Kidney (tissue), 14 donors: Measurements from ENCODE around the gene TBX1. TPM values are rescaled to one million over a fixed set of nuclear protein-coding genes. Genes with fewer than 3 reads are reported as not detected.

Experiments
- DNase-seq, 5 donors: peaks; one replicate each; pipeline ENCODE4 v3.0.0-alpha.2; 2013 to 2020
- FAIRE-seq: peaks from 2 replicates; lab custom pipeline; 2012; peaks lifted over from hg19 to GRCh38; lab: Jason Lieb, UNC
- H3K27ac ChIP-seq, 2 donors: one replicate each; pipeline ENCODE4 v1.7.0; 2013; ENCODE audit warnings: low read depth in 2 of 2, low read length in 2 of 2, inconsistent platforms in 1 of 2
- H3K27me3 ChIP-seq: one replicate; pipeline ENCODE4 v1.7.1; 2013; ENCODE audit warnings: low read length, inconsistent platforms; ENCODE audit not compliant: control insufficient read depth, insufficient read depth
- H3K36me3 ChIP-seq, 3 donors: one replicate each; pipeline versions ENCODE4 v1.7.0 to v1.7.1; 2013; ENCODE audit warnings: low read length in 3 of 3, control low read depth in 1 of 3, inconsistent platforms in 1 of 3; ENCODE audit not compliant: insufficient read depth in 3 of 3, control insufficient read depth in 2 of 3
- H3K4me1 ChIP-seq, 3 donors: one replicate each; pipeline versions ENCODE4 v1.7.0 to v1.7.1; 2013; ENCODE audit warnings: low read length in 3 of 3, inconsistent platforms in 1 of 3, low read depth in 1 of 3; ENCODE audit not compliant: control insufficient read depth in 2 of 3, insufficient read depth in 2 of 3
- H3K4me3 ChIP-seq, 3 donors: one replicate each; pipeline versions ENCODE4 v1.7.0 to v1.8.1; 2013; ENCODE audit warnings: low read length in 3 of 3, control low read depth in 1 of 3, inconsistent platforms in 1 of 3
- H3K9ac ChIP-seq, 3 donors: one replicate each; pipeline versions ENCODE4 v1.7.0 to v1.7.1; 2013; ENCODE audit warnings: low read length in 3 of 3, control low read depth in 1 of 3, inconsistent platforms in 1 of 3
- H3K9me3 ChIP-seq, 3 donors: one replicate each; pipeline versions ENCODE4 v1.7.0 to v1.7.1; 2013; ENCODE audit warnings: low read length in 3 of 3, control low read depth in 1 of 3, inconsistent platforms in 1 of 3; ENCODE audit not compliant: control insufficient read depth in 2 of 3, insufficient read depth in 1 of 3
- intact Hi-C: fragments of 100-400 bp; cut with DNase I; formaldehyde crosslinking; loops from one replicate; pipeline ENCODE4 v1.11.1; 2022
- polyA plus RNA-seq: library from polyadenylated mRNA; stranded (reverse); fragments of 350-450 nt; fragmentation: Illumina TruSeq; extraction: RNeasy Lipid Tissue Mini Kit (QIAGEN cat#74804); gene quantifications from one replicate; pipeline ENCODE4 v1.2.3, GENCODE V29; 2014; ENCODE audit warnings: low read depth, low replicate concordance; ENCODE audit not compliant: insufficient read depth
- total RNA-seq: library from RNA; stranded (reverse); fragmentation: NEBNext Ultra II Directional; extraction: Animal tissue kit (Norgen Biotek cat#: 25700); gene quantifications from one replicate; pipeline ENCODE4 v1.2.1, GENCODE V29; 2021
- TF ChIP-seq, protein P1 (sequence below): IDR thresholded peaks from 3 replicates; pipeline ENCODE4 v1.5.1; 2012; ENCODE audit warnings: mild to moderate bottlenecking, moderate library complexity, borderline replicate concordance; ENCODE audit not compliant: insufficient read depth; ENCODE audit errors: extremely low read depth
- donor health status: control.
- donor health status: control.
- donor health status: control.
- donor health status: control.
- donor health status: control.
- donor health status: DM: yes; HTN: yes; CAD: no.
- donor health status: Normal renal cell carcinoma (clear cell type).

TBX1 gene
- total and polyA plus RNA-seq, 2 donors from 2014 or later, result 0.45 to 5.5 TPM

DNA sequence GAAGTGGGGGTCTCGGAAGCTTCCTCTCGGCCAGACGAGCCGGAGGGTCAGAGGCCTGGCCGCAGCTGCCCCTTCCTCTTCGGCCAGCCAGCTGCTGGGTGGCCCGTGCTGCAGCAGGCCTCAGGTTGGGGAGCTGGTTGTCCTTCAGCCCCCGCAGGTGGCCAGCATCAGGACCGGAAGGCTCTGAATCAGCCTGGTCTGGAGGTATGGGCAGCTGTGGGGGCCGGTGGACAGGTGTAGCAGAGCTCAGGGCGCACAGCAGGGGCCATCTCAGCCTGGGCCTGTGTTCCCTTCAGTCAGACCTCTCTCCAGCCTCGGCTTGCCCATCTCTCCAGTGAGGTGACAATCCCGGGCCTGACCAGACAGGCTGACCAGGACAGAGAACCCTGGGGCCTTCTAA is 13.9 kb upstream of the TBX1 start:
- H3K9me3 ChIP-seq, result no peaks in the 10 kb centered on the region
- H3K27me3 ChIP-seq, result peaks cover 4% of the 10 kb centered on the region
- FAIRE-seq, result no peak
- no peaks in the 10 kb centered on the region for H3K4me1 ChIP-seq
- H3K36me3 ChIP-seq, result no peaks in the 10 kb centered on the region
- no peak for DNase-seq
- H3K4me3 ChIP-seq, result no peak overlapping the region
- H3K27ac ChIP-seq, result no peak overlapping the region
- intact Hi-C loops, result no loop called here
- TF ChIP-seq, protein P1, sequence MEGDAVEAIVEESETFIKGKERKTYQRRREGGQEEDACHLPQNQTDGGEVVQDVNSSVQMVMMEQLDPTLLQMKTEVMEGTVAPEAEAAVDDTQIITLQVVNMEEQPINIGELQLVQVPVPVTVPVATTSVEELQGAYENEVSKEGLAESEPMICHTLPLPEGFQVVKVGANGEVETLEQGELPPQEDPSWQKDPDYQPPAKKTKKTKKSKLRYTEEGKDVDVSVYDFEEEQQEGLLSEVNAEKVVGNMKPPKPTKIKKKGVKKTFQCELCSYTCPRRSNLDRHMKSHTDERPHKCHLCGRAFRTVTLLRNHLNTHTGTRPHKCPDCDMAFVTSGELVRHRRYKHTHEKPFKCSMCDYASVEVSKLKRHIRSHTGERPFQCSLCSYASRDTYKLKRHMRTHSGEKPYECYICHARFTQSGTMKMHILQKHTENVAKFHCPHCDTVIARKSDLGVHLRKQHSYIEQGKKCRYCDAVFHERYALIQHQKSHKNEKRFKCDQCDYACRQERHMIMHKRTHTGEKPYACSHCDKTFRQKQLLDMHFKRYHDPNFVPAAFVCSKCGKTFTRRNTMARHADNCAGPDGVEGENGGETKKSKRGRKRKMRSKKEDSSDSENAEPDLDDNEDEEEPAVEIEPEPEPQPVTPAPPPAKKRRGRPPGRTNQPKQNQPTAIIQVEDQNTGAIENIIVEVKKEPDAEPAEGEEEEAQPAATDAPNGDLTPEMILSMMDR, result no peak
- H3K9ac ChIP-seq, result no peak overlapping the region

DNA sequence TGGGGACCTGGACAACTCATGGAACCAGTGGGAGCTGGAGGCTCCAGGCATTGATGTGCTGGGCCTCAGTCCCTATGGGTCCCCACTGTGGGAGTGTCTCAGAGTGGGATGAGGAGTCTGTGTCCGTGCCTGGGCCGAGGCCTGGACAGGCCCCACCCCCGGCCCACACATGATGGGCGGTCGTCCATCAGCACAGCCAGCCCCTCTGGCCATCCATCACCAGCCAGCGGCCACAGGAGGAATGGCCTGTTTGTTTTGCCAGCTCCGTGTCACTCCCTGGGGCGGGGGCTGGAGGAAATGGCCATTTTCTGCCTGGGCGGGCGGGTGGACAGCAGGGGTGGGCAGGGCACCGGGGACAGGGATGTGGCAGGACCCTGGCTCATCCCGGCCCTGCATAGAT is 13.0 kb upstream of the TBX1 start:
- Histone ChIP-seq H3K27me3 (peaks cover 4% of the 10 kb centered on the region), H3K9ac (no peak overlapping the region), H3K9me3 (no peaks in the 10 kb centered on the region), H3K4me1 (no peaks in the 10 kb centered on the region), H3K36me3 (no peaks in the 10 kb centered on the region), H3K27ac (no peak overlapping the region), H3K4me3 (no peak overlapping the region)
- DNase-seq (no peak), FAIRE-seq (no peak)
- TF ChIP-seq, protein P1, result no peak
- intact Hi-C loops, result no loop called here

DNA sequence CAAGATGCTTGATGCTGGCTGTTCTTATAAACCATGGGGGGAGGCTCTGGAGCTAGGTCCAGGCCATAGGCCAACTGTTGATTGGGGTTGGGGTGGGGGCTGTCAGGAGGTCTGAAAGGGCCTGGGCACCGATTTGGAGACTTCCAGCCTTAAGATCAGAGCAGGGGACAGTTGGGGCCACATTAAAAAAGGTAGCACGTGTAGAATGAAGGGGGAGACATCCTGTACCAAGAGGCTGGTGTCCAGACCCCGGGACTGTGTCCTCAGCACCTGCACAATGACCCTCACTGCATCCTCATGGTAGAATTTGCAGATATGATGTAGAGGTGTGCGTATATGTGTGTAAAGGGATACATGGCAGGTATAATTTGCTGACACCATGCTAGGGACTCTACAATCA is 12.4 kb upstream of the TBX1 start:
- intact Hi-C loops, result no loop called here
- no peak for FAIRE-seq

More for the DNA sequence above, 12.4 kb upstream of the TBX1 start:
- Histone ChIP-seq H3K9ac (no peak overlapping the region), H3K27me3 (peaks cover 9% of the 10 kb centered on the region), H3K27ac (no peak overlapping the region), H3K36me3 (no peaks in the 10 kb centered on the region), H3K4me1 (no peaks in the 10 kb centered on the region), H3K9me3 (no peaks in the 10 kb centered on the region), H3K4me3 (no peak overlapping the region)
- TF ChIP-seq, protein P1, result no peak
- no peak for DNase-seq
